H9 (cell line): ENCODE data around the gene SIGLEC8. TPM values are rescaled to one million over a fixed set of nuclear protein-coding genes. Genes with fewer than 3 reads are reported as not detected.

Experiments
- DNase-seq: peaks from one replicate; pipeline ENCODE4 v3.0.0-alpha.2; 2017
- H2AFZ ChIP-seq: one replicate; pipeline ENCODE4 v1.6.1; 2013; ENCODE audit warnings: mild to moderate bottlenecking, low read length, control low read depth, moderate library complexity
- H2AK5ac ChIP-seq: 2 replicates; pipeline ENCODE4 v1.6.1; 2013; ENCODE audit warnings: low read length, control low read depth, mixed read lengths; ENCODE audit not compliant: insufficient read length
- H2BK120ac ChIP-seq: one replicate; pipeline ENCODE4 v1.6.1; 2013; ENCODE audit warnings: low read depth, mild to moderate bottlenecking, low read length, control low read depth, inconsistent platforms; ENCODE audit not compliant: poor library complexity, severe bottlenecking
- H2BK12ac ChIP-seq: 2 replicates; pipeline ENCODE4 v1.6.1; 2013; ENCODE audit warnings: low read length, control low read depth, mixed read lengths, low read depth; ENCODE audit not compliant: insufficient read length
- H2BK15ac ChIP-seq: 2 replicates; pipeline ENCODE4 v1.6.1; 2013; ENCODE audit warnings: low read depth, low read length, control low read depth
- H2BK20ac ChIP-seq: one replicate; pipeline ENCODE4 v1.6.1; 2013; ENCODE audit warnings: low read depth, mild to moderate bottlenecking, low read length, control low read depth, inconsistent platforms; ENCODE audit not compliant: poor library complexity, severe bottlenecking
- H2BK5ac ChIP-seq: 2 replicates; pipeline ENCODE4 v1.6.1; 2013; ENCODE audit warnings: low read length, control low read depth, mixed read lengths; ENCODE audit not compliant: insufficient read length
- H3K14ac ChIP-seq: 2 replicates; pipeline ENCODE4 v1.6.1; 2013; ENCODE audit warnings: low read length, control low read depth; ENCODE audit not compliant: insufficient read depth
- H3K18ac ChIP-seq: 2 replicates; pipeline ENCODE4 v1.6.1; 2013; ENCODE audit warnings: low read depth, mild to moderate bottlenecking, mixed read lengths, low read length, control low read depth; ENCODE audit not compliant: insufficient read length
- H3K23ac ChIP-seq: 2 replicates; pipeline ENCODE4 v1.6.1; 2013; ENCODE audit warnings: low read length, control low read depth, mixed read lengths, low read depth; ENCODE audit not compliant: insufficient read length
- H3K23me2 ChIP-seq: 2 replicates; pipeline ENCODE4 v1.6.1; 2013; ENCODE audit warnings: low read depth, mild to moderate bottlenecking, mixed read lengths, low read length, control low read depth; ENCODE audit not compliant: insufficient read length, poor library complexity, severe bottlenecking
- H3K27ac ChIP-seq: 2 replicates; pipeline ENCODE4 v1.5.1; 2013; ENCODE audit warnings: low read length, control low read depth, mixed read lengths, low read depth; ENCODE audit not compliant: insufficient read length
- H3K27me3 ChIP-seq: 2 replicates; pipeline ENCODE4 v1.6.1; 2013; ENCODE audit warnings: low read length, control low read depth, inconsistent platforms; ENCODE audit not compliant: insufficient read depth
- H3K4ac ChIP-seq: 2 replicates; pipeline ENCODE4 v1.6.1; 2013; ENCODE audit warnings: low read depth, mild to moderate bottlenecking, control low read depth, inconsistent platforms, low read length, moderate library complexity
- H3K4me1 ChIP-seq: 2 replicates; pipeline ENCODE4 v1.6.1; 2013; ENCODE audit warnings: low read length, control low read depth, inconsistent platforms; ENCODE audit not compliant: insufficient read depth
- H3K4me2 ChIP-seq: 2 replicates; pipeline ENCODE4 v1.6.1; 2013; ENCODE audit warnings: low read length, control low read depth, mixed read lengths; ENCODE audit not compliant: insufficient read length, insufficient read depth
- H3K56ac ChIP-seq: 2 replicates; pipeline ENCODE4 v1.6.1; 2013; ENCODE audit warnings: low read depth, mild to moderate bottlenecking, mixed read lengths, low read length, control low read depth; ENCODE audit not compliant: insufficient read length
- H3K79me1 ChIP-seq: 2 replicates; pipeline ENCODE4 v1.6.1; 2013; ENCODE audit warnings: low read depth, mild to moderate bottlenecking, moderate library complexity, low read length, control low read depth, inconsistent platforms; ENCODE audit not compliant: insufficient read depth, poor library complexity, severe bottlenecking
- H3K79me2 ChIP-seq: 2 replicates; pipeline ENCODE4 v1.6.1; 2013; ENCODE audit warnings: low read length, control low read depth, inconsistent platforms; ENCODE audit not compliant: insufficient read depth
- H3K9ac ChIP-seq: 2 replicates; pipeline ENCODE4 v1.6.1; 2013; ENCODE audit warnings: low read length, control low read depth, mixed read lengths; ENCODE audit not compliant: insufficient read length; ENCODE audit errors: extremely low read depth
- H3K9me3 ChIP-seq: one replicate; pipeline ENCODE4 v1.6.1; 2013; ENCODE audit warnings: low read depth, low read length, inconsistent platforms; ENCODE audit not compliant: control insufficient read depth
- H3T11ph ChIP-seq: one replicate; pipeline ENCODE4 v1.6.1; 2013; ENCODE audit warnings: mild to moderate bottlenecking, low read length, control low read depth, inconsistent platforms
- H4K20me1 ChIP-seq: one replicate; pipeline ENCODE4 v1.6.1; 2013; ENCODE audit not compliant: control insufficient read depth, insufficient read length, insufficient read depth
- H4K5ac ChIP-seq: 2 replicates; pipeline ENCODE4 v1.6.1; 2013; ENCODE audit warnings: low read depth, mild to moderate bottlenecking, mixed read lengths, low read length, control low read depth; ENCODE audit not compliant: insufficient read length
- H4K8ac ChIP-seq: replicated peaks from 2 replicates; pipeline ENCODE4 v1.6.1; 2013; ENCODE audit warnings: low read length, control low read depth, mixed read lengths, low read depth; ENCODE audit not compliant: insufficient read length
- H4K91ac ChIP-seq: 2 replicates; pipeline ENCODE4 v1.6.1; 2013; ENCODE audit warnings: low read depth, mild to moderate bottlenecking, moderate library complexity, mixed read lengths, low read length, control low read depth; ENCODE audit not compliant: insufficient read length
- H3K27ac Mint-ChIP-seq, 3 experiments: 2 replicates in 2 of 3; 3 replicates in 1 of 3; pipeline ENCODE4 v1.8.0; 2020 to 2021; ENCODE audit warnings: mixed read lengths in 3 of 3, mild to moderate bottlenecking in 1 of 3, moderate library complexity in 1 of 3
- H3K27me3 Mint-ChIP-seq: 2 replicates; pipeline ENCODE4 v1.8.0; 2021; ENCODE audit warnings: low read depth, mild to moderate bottlenecking, moderate library complexity, mixed read lengths
- H3K36me3 Mint-ChIP-seq, 3 experiments: 2 replicates in 2 of 3; 3 replicates in 1 of 3; pipeline ENCODE4 v1.8.0; 2020 to 2021; ENCODE audit warnings: low read depth in 3 of 3, mixed read lengths in 3 of 3; ENCODE audit not compliant: insufficient read depth in 1 of 3
- H3K4me1 Mint-ChIP-seq, 2 experiments: 2 replicates each; pipeline ENCODE4 v1.8.0; 2020; ENCODE audit warnings: mixed read lengths in 2 of 2
- H3K4me3 Mint-ChIP-seq, 2 experiments: 2 replicates in 1 of 2; 3 replicates in 1 of 2; pipeline ENCODE4 v1.8.0; 2020 to 2021; ENCODE audit warnings: mild to moderate bottlenecking in 2 of 2, mixed read lengths in 2 of 2, moderate library complexity in 1 of 2
- H3K9me3 Mint-ChIP-seq, 2 experiments: 2 replicates in 1 of 2; 3 replicates in 1 of 2; pipeline ENCODE4 v1.8.0; 2020; ENCODE audit warnings: mild to moderate bottlenecking in 2 of 2, mixed read lengths in 2 of 2, moderate library complexity in 1 of 2
- CTCF ChIP-seq: fragments of 200-600 bp; sonication (generic); conservative IDR thresholded peaks from 3 replicates; pipeline ENCODE4 v1.8.0; 2021; ENCODE audit warnings: antibody characterized with exemption, mild to moderate bottlenecking
- WGBS: extraction: QIAGEN DNeasy Blood & Tissue Kit; methylation state at CpG from one replicate; pipeline ENCODE4 v1.1.7; 2013; ENCODE audit warnings: missing lambda C conversion rate, low lambda C conversion rate, mixed read lengths; ENCODE audit not compliant: insufficient read length; ENCODE audit errors: extremely low coverage; 5-methylcytosine and 5-hydroxymethylcytosine counted together
- total RNA-seq: library from RNA; stranded (reverse); gene quantifications from 2 replicates; pipeline ENCODE4 v1.2.1, GENCODE V29; 2021

The SIGLEC8 gene
- total RNA-seq, 1 experiment from 2014 or later: not detected

- H2BK12ac ChIP-seq: no peak overlapping the region
- no peaks in the 10 kb centered on the region for H3K79me2 ChIP-seq
- H3K4ac ChIP-seq: no peak overlapping the region
- Mint-ChIP-seq H3K36me3 (no peaks in the 10 kb centered on the region), H3K4me1 (peaks cover 2 to 4% of the 10 kb centered on the region in 2 experiments; a peak in 2 of 4 replicates), H3K4me3 (no peak overlapping the region), H3K27me3 (peaks cover 44% of the 10 kb centered on the region), H3K9me3 (peaks cover 0 to 11% of the 10 kb centered on the region in 2 experiments; a peak in 3 of 5 replicates), H3K27ac (no peak overlapping the region)
- no peak overlapping the region for H2AK5ac ChIP-seq
- no peak overlapping the region for H3K4me2 ChIP-seq
- H2BK20ac ChIP-seq: no peak overlapping the region
- H3K27me3 ChIP-seq: no peaks in the 10 kb centered on the region
- no peak overlapping the region for H4K91ac ChIP-seq
- H2AFZ ChIP-seq: no peak overlapping the region
- H4K20me1 ChIP-seq: no peaks in the 10 kb centered on the region
- H3K27ac ChIP-seq: no peak overlapping the region
- no peaks in the 10 kb centered on the region for H3K4me1 ChIP-seq
- H3K56ac ChIP-seq: no peak overlapping the region
- no peak overlapping the region for H3K18ac ChIP-seq
- H2BK5ac ChIP-seq: no peak overlapping the region
- H4K5ac ChIP-seq: no peak overlapping the region
- no peak overlapping the region for H3T11ph ChIP-seq
- DNase-seq: no peak
- WGBS: no CpG with 5 or more reads among the region's 1 CpG
- no peak overlapping the region for H3K14ac ChIP-seq
- no peaks in the 10 kb centered on the region for H3K23me2 ChIP-seq
- H4K8ac ChIP-seq: no peak overlapping the region
- H2BK15ac ChIP-seq: no peak overlapping the region
- no peak overlapping the region for H3K9ac ChIP-seq
- no peaks in the 10 kb centered on the region for H3K79me1 ChIP-seq
- H3K23ac ChIP-seq: no peak overlapping the region
- H3K9me3 ChIP-seq: no peaks in the 10 kb centered on the region
- TF ChIP-seq CTCF: no peak
- no peak overlapping the region for H2BK120ac ChIP-seq
These were observed 23.8 kb downstream of the SIGLEC8 start for GRCh38 chr19:51434456-51434855.
